Gastroesophageal sphincter (tissue), 3 donors: Measurements from ENCODE around the gene DYNC1I1.

Experiments used
- CTCF ChIP-seq, 4 experiments: fragments of 200-600 bp in 2 of 4; fragments of 450-650 bp in 2 of 4; sonication (generic) in 1 of 4; IDR thresholded peaks; one replicate each; pipeline ENCODE4 v1.5.1; 2017 to 2019; ENCODE audit warnings: antibody characterized with exemption in 4 of 4, mild to moderate bottlenecking in 2 of 4, moderate library complexity in 2 of 4
- POLR2A ChIP-seq, 2 donors: fragments of 450-650 bp; IDR thresholded peaks; one replicate each; pipeline ENCODE4 v1.6.1; 2017; ENCODE audit warnings: antibody characterized with exemption in 2 of 2, mild to moderate bottlenecking in 2 of 2, moderate library complexity in 1 of 2
- POLR2AphosphoS5 ChIP-seq: sonication (generic); formaldehyde crosslinking; IDR thresholded peaks from one replicate; pipeline ENCODE4 v1.6.1; 2017; ENCODE audit warnings: antibody characterized with exemption

GRCh38 chr7:95749044-95749443 lies 23.3 kb upstream of the DYNC1I1 start:
- no peak for TF ChIP-seq POLR2A (IDR thresholded peaks at IDR 0.05)
- TF ChIP-seq CTCF (IDR thresholded peaks at IDR 0.05) = no peak
- no peak for TF ChIP-seq POLR2AphosphoS5
